ENCODE results near the gene TEAD2.
"Not testable (repeated sequence)": the region's sequence is repeated elsewhere in the genome, so short reads cannot be mapped to it uniquely, and the experiment has no call there.

The TEAD2 gene

GRCh38 chr19:49383599-49383998 is 21.4 kb upstream of the TEAD2 start:
- no peak for DNase-seq

- DNase-seq = no peak
These were observed 20.4 kb upstream of the TEAD2 start for GRCh38 chr19:49382639-49383038.

GRCh38 chr19:49380391-49380790 is 18.2 kb upstream of the TEAD2 start:
- no peak for DNase-seq

- no peak for DNase-seq
These were observed 16.3 kb upstream of the TEAD2 start for GRCh38 chr19:49378512-49378911.

GRCh38 chr19:49374665-49375434 is 12.6 kb upstream of the TEAD2 start:
- no peak for DNase-seq

- not testable (repeated sequence) for DNase-seq
These were observed 11.0 kb upstream of the TEAD2 start for GRCh38 chr19:49373174-49373573.

- no peak for DNase-seq
These were observed 9.0 kb upstream of the TEAD2 start for GRCh38 chr19:49371184-49371583.

- peak; percentile 55 for DNase-seq
These were observed 6.6 kb upstream of the TEAD2 start for GRCh38 chr19:49368711-49369358.

GRCh38 chr19:49366110-49366509 is 3.9 kb upstream of the TEAD2 start:
- no peak for DNase-seq

GRCh38 chr19:49364083-49364737 is 2.0 kb upstream of the TEAD2 start:
- DNase-seq = no peak

- DNase-seq = peak; percentile 100
These were observed 1.3 kb upstream of the TEAD2 start, which contains the start of gene DKKL1 for GRCh38 chr19:49363268-49364082. Gene DKKL1 (plus strand): TSS chr19:49363877. CDS start chr19:49363999, 122 bp downstream.

- no peak for DNase-seq
These were observed 682 bp upstream of the TEAD2 start for GRCh38 chr19:49362929-49363267.

GRCh38 chr19:49361438-49362047 is 673 bp downstream of the TEAD2 start:
- DNase-seq = peak; percentile 27

- no peak for DNase-seq
These were observed 2.1 kb downstream of the TEAD2 start for GRCh38 chr19:49359851-49360820.

- no peak for DNase-seq
These were observed 5.0 kb downstream of the TEAD2 start for GRCh38 chr19:49357186-49357585.

GRCh38 chr19:49356382-49356781 is 5.8 kb downstream of the TEAD2 start:
- DNase-seq = no peak

- no peak for DNase-seq
These were observed 6.3 kb downstream of the TEAD2 start for GRCh38 chr19:49355909-49356353.

GRCh38 chr19:49349567-49349966 is 12.6 kb downstream of the TEAD2 start:
- no peak for DNase-seq

GRCh38 chr19:49348305-49349189 is 13.7 kb downstream of the TEAD2 start:
- no peak for DNase-seq

GRCh38 chr19:49347835-49348234 is 14.4 kb downstream of the TEAD2 start:
- DNase-seq = peak; percentile 45
